Mesothelial cell of epicardium (in vitro differentiated cells): ENCODE measurements around the gene ZNF362. TPM values are rescaled to one million over a fixed set of nuclear protein-coding genes. Genes with fewer than 3 reads are reported as not detected.

Source experiments
- DNase-seq, 2 experiments: peaks; one replicate each; pipeline ENCODE4 v3.0.0; 2021; ENCODE audit warnings: low spot score in 2 of 2; ENCODE audit not compliant: unreplicated experiment in 2 of 2
- H3K27ac Mint-ChIP-seq: 2 replicates; pipeline ENCODE4 v1.8.0; 2021; ENCODE audit warnings: mixed read lengths
- H3K27me3 Mint-ChIP-seq: 2 replicates; pipeline ENCODE4 v1.8.0; 2021; ENCODE audit warnings: low read depth, mixed read lengths
- H3K36me3 Mint-ChIP-seq: 2 replicates; pipeline ENCODE4 v1.8.0; 2021; ENCODE audit warnings: mixed read lengths
- H3K4me1 Mint-ChIP-seq: 2 replicates; pipeline ENCODE4 v1.8.0; 2021; ENCODE audit warnings: mixed read lengths
- H3K4me3 Mint-ChIP-seq: 2 replicates; pipeline ENCODE4 v1.8.0; 2021; ENCODE audit warnings: mild to moderate bottlenecking, moderate library complexity, mixed read lengths
- H3K9me3 Mint-ChIP-seq: 2 replicates; pipeline ENCODE4 v1.8.0; 2021; ENCODE audit warnings: mixed read lengths
- CTCF ChIP-seq: fragments of 200-600 bp; sonication (generic); IDR thresholded peaks from one replicate; pipeline ENCODE4 v1.5.0; 2021; ENCODE audit warnings: antibody characterized with exemption; ENCODE audit not compliant: unreplicated experiment
- total RNA-seq: library from RNA; stranded (reverse); gene quantifications from 3 replicates; pipeline ENCODE4 v1.2.1, GENCODE V29; 2021

The ZNF362 gene
- total RNA-seq, 1 donor from 2014 or later = 114 TPM

GRCh38 chr1:33319949-33320618 lies 63.8 kb downstream of the ZNF362 start:
- no peak for TF ChIP-seq CTCF
- no peak for DNase-seq
- Mint-ChIP-seq H3K4me3 (no peak overlapping the region), H3K4me1 (peaks cover 2% of the 10 kb centered on the region), H3K9me3 (no peaks in the 10 kb centered on the region), H3K36me3 (peaks cover 11% of the 10 kb centered on the region), H3K27ac (no peak overlapping the region), H3K27me3 (no peaks in the 10 kb centered on the region)

- H3K4me1 Mint-ChIP-seq = peaks cover 2% of the 10 kb centered on the region
- no peaks in the 10 kb centered on the region for H3K9me3 Mint-ChIP-seq
- H3K27me3 Mint-ChIP-seq = no peaks in the 10 kb centered on the region
- no peak for TF ChIP-seq CTCF
- no peak within 1 kb of the TSS for H3K4me3 Mint-ChIP-seq
- no peak for DNase-seq
- peaks cover 15% of the 10 kb centered on the region for H3K36me3 Mint-ChIP-seq
- H3K27ac Mint-ChIP-seq = no peak within 1 kb of the TSS
Observed at GRCh38 chr1:33320619-33321165, 64.4 kb downstream of the ZNF362 start, which contains the start of gene A3GALT2. Gene A3GALT2 (minus strand): TSS chr1:33321098. CDS start chr1:33321098, 0 bp downstream.

GRCh38 chr1:33321178-33321577 lies 64.9 kb downstream of the ZNF362 start:
- peaks cover 2% of the 10 kb centered on the region for H3K4me1 Mint-ChIP-seq
- no peaks in the 10 kb centered on the region for H3K9me3 Mint-ChIP-seq
- no peak overlapping the region for H3K4me3 Mint-ChIP-seq
- no peak overlapping the region for H3K27ac Mint-ChIP-seq
- H3K27me3 Mint-ChIP-seq = no peaks in the 10 kb centered on the region
- no peak for DNase-seq
- peaks cover 20% of the 10 kb centered on the region for H3K36me3 Mint-ChIP-seq
- no peak for TF ChIP-seq CTCF

GRCh38 chr1:33322109-33322508 lies 65.8 kb downstream of the ZNF362 start:
- Mint-ChIP-seq H3K27me3 (no peaks in the 10 kb centered on the region), H3K4me1 (peaks cover 2% of the 10 kb centered on the region), H3K27ac (peak overlapping the region; percentile 69), H3K9me3 (no peaks in the 10 kb centered on the region), H3K4me3 (no peak overlapping the region), H3K36me3 (peaks cover 20% of the 10 kb centered on the region)
- no peak for DNase-seq
- TF ChIP-seq CTCF = no peak

GRCh38 chr1:33322870-33323585 lies 66.7 kb downstream of the ZNF362 start:
- Mint-ChIP-seq H3K27ac (peak overlapping the region; percentile 59), H3K36me3 (peaks cover 20% of the 10 kb centered on the region), H3K27me3 (no peaks in the 10 kb centered on the region), H3K4me3 (no peak overlapping the region), H3K4me1 (peaks cover 2% of the 10 kb centered on the region), H3K9me3 (no peaks in the 10 kb centered on the region)
- TF ChIP-seq CTCF = no peak
- DNase-seq = no peak
